ENCODE data around the gene TXLNG.

GRCh38 chrX:16883487-16883804 lies 97.2 kb downstream of the TXLNG start:
- no peak for TF ChIP-seq CREM (CRISPR knock-in tag; IDR thresholded peaks at IDR 0.05)
- TF ChIP-seq CTCF (IDR thresholded peaks at IDR 0.05): no peak
- TF ChIP-seq, protein P1, sequence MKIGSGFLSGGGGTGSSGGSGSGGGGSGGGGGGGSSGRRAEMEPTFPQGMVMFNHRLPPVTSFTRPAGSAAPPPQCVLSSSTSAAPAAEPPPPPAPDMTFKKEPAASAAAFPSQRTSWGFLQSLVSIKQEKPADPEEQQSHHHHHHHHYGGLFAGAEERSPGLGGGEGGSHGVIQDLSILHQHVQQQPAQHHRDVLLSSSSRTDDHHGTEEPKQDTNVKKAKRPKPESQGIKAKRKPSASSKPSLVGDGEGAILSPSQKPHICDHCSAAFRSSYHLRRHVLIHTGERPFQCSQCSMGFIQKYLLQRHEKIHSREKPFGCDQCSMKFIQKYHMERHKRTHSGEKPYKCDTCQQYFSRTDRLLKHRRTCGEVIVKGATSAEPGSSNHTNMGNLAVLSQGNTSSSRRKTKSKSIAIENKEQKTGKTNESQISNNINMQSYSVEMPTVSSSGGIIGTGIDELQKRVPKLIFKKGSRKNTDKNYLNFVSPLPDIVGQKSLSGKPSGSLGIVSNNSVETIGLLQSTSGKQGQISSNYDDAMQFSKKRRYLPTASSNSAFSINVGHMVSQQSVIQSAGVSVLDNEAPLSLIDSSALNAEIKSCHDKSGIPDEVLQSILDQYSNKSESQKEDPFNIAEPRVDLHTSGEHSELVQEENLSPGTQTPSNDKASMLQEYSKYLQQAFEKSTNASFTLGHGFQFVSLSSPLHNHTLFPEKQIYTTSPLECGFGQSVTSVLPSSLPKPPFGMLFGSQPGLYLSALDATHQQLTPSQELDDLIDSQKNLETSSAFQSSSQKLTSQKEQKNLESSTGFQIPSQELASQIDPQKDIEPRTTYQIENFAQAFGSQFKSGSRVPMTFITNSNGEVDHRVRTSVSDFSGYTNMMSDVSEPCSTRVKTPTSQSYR (CRISPR knock-in tag; IDR thresholded peaks at IDR 0.05): no peak
- no peak for TF ChIP-seq CREB1 (CRISPR knock-in tag; IDR thresholded peaks at IDR 0.05)
- TF ChIP-seq ZNF232 (CRISPR knock-in tag; IDR thresholded peaks at IDR 0.05): no peak
- TF ChIP-seq, protein P2, sequence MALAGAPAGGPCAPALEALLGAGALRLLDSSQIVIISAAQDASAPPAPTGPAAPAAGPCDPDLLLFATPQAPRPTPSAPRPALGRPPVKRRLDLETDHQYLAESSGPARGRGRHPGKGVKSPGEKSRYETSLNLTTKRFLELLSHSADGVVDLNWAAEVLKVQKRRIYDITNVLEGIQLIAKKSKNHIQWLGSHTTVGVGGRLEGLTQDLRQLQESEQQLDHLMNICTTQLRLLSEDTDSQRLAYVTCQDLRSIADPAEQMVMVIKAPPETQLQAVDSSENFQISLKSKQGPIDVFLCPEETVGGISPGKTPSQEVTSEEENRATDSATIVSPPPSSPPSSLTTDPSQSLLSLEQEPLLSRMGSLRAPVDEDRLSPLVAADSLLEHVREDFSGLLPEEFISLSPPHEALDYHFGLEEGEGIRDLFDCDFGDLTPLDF (CRISPR knock-in tag; IDR thresholded peaks at IDR 0.05): no peak
- no peak for TF ChIP-seq CBFB (CRISPR knock-in tag; IDR thresholded peaks at IDR 0.05; ENCODE audit: low read depth)
- no peak for TF ChIP-seq NR2C2 (CRISPR knock-in tag; IDR thresholded peaks at IDR 0.05)
- TF ChIP-seq USF2 (CRISPR knock-in tag; IDR thresholded peaks at IDR 0.05): no peak
- no peak for TF ChIP-seq STAT6 (CRISPR knock-in tag; conservative IDR thresholded peaks at IDR 0.05; ENCODE audit: low read depth)
- no peak for TF ChIP-seq NR3C1 (CRISPR knock-in tag; conservative IDR thresholded peaks at IDR 0.05; ENCODE audit: low read depth)
- no peak for TF ChIP-seq PRRX2 (CRISPR knock-in tag; IDR thresholded peaks at IDR 0.05)
- no peak for TF ChIP-seq E2F4 (CRISPR knock-in tag; IDR thresholded peaks at IDR 0.05; ENCODE audit: borderline replicate concordance, low read depth)
- TF ChIP-seq, protein P3, sequence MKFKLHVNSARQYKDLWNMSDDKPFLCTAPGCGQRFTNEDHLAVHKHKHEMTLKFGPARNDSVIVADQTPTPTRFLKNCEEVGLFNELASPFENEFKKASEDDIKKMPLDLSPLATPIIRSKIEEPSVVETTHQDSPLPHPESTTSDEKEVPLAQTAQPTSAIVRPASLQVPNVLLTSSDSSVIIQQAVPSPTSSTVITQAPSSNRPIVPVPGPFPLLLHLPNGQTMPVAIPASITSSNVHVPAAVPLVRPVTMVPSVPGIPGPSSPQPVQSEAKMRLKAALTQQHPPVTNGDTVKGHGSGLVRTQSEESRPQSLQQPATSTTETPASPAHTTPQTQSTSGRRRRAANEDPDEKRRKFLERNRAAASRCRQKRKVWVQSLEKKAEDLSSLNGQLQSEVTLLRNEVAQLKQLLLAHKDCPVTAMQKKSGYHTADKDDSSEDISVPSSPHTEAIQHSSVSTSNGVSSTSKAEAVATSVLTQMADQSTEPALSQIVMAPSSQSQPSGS (CRISPR knock-in tag; IDR thresholded peaks at IDR 0.05; ENCODE audit: borderline replicate concordance, low read depth): no peak

Data from WTC11 (cell line).